ENCODE measurements around the gene CES2. TPM values are rescaled to one million over a fixed set of nuclear protein-coding genes. Genes with fewer than 3 reads are reported as not detected.

Gene CES2
- total and polyA plus RNA-seq, 10 of the 15 experiments (the other 5 are each of a cell fraction or from before 2014, with no cell fraction given): 1.6 to 33.7 (median 21.0) TPM

- no peak for TF ChIP-seq REST (IDR thresholded peaks at IDR 0.05; ENCODE audit: low read depth, low read length)
- no peak for TF ChIP-seq RAD21 (IDR thresholded peaks at IDR 0.05; ENCODE audit: insufficient read depth, low read depth, low read length)
- no peak for TF ChIP-seq CEBPB (IDR thresholded peaks at IDR 0.05; ENCODE audit: borderline replicate concordance in 1 of 2, low read depth in 2 of 2, low read length in 2 of 2)
Measured at GRCh38 chr16:66903544-66904427, 31.5 kb upstream of the CES2 start (continued).

- Histone ChIP-seq H3K27ac (ENCODE audit: control insufficient read depth, insufficient read depth) (no peak overlapping the region), H3K4me3 (no peak overlapping the region), H3K79me2 (ENCODE audit: control insufficient read depth, insufficient read depth, low read length) (no peaks in the 10 kb centered on the region), H3K36me3 (ENCODE audit: control insufficient read depth in 2 of 2, insufficient read depth in 2 of 2, low read length in 1 of 2) (no peaks in the 10 kb centered on the region), H3K4me2 (ENCODE audit: control insufficient read depth, insufficient read depth) (no peak overlapping the region), H4K20me1 (ENCODE audit: control insufficient read depth, insufficient read depth) (no peaks in the 10 kb centered on the region), H2AFZ (ENCODE audit: control insufficient read depth, low read depth, low read length) (no peak overlapping the region), H3K4me1 (ENCODE audit: control insufficient read depth, insufficient read depth, low read length) (peaks cover 4% of the 10 kb centered on the region; the same call in 1 of the 2 replicates), H3K9ac (ENCODE audit: control insufficient read depth, insufficient read depth, low read length) (no peak overlapping the region), H3K27me3 (replicated peaks in 1 of 2; ENCODE audit: control insufficient read depth in 2 of 2, insufficient read depth in 2 of 2, low read length in 1 of 2) (no peaks in the 10 kb centered on the region; a peak in 1 of 4 replicates), H3K9me3 (replicated peaks; ENCODE audit: control insufficient read depth, insufficient read depth, low read length) (no peaks in the 10 kb centered on the region)
- 56% methylated on average over 12 of the region's 13 CpGs for WGBS (ENCODE audit: insufficient coverage, insufficient replicate concordance, low lambda C conversion rate, missing lambda C conversion rate)
- intact Hi-C loops (cut with micrococcal nuclease; ENCODE audit: unreplicated experiment) (no loop called here), in situ Hi-C loops (cut with MboI) (no loop called here)
- ChIA-PET POLR2A (no interaction called here), SMC1A (ENCODE audit: uncharacterized antibody, unreplicated experiment) (no interaction called here), CTCF (no interaction called here), RAD21 (ENCODE audit: unreplicated experiment) (no interaction called here)
- no TSS peak for BruUV-seq (replicated peaks)
- DNase-seq (ENCODE audit: low read depth, low spot score): no peak
- no peak for FAIRE-seq
- TF ChIP-seq ZNF24 (IDR thresholded peaks at IDR 0.05): no peak
- no peak for TF ChIP-seq TARDBP (IDR thresholded peaks at IDR 0.05; ENCODE audit: borderline replicate concordance)
- TF ChIP-seq SREBF2 (IDR thresholded peaks at IDR 0.05; ENCODE audit: low read length): no peak
- ATAC-seq: no peak
Measured at GRCh38 chr16:66904428-66904845, 30.9 kb upstream of the CES2 start.
